GM23338 (cell line): ENCODE results near the gene DIP2C. TPM values are rescaled to one million over a fixed set of nuclear protein-coding genes. Genes with fewer than 3 reads are reported as not detected.

Experiments
- ATAC-seq: fragments of 200-7000 bp; cut with Tn5 transposase; 3 replicates; pipeline ENCODE4 v1.9.1; 2020
- DNase-seq: peaks from one replicate; pipeline ENCODE4 v3.0.0-alpha.2; 2015; ENCODE audit warnings: low spot score
- H2AFZ ChIP-seq: fragments of 200-600 bp; sonication (generic); 2 replicates; pipeline ENCODE4 v1.8.0; 2016; ENCODE audit warnings: antibody characterized with exemption, mild to moderate bottlenecking, moderate library complexity
- H3F3A ChIP-seq: fragments of 200-600 bp; sonication (generic); replicated peaks from 2 replicates; pipeline ENCODE4 v1.8.0; 2017; ENCODE audit warnings: antibody characterized with exemption, mixed run types, low read depth
- H3K27ac ChIP-seq: fragments of 200-600 bp; sonication (generic); 2 replicates; pipeline ENCODE4 v1.6.1; 2016; ENCODE audit warnings: low read depth
- H3K27me3 ChIP-seq: fragments of 200-600 bp; sonication (generic); 2 replicates; pipeline ENCODE4 v1.8.0; 2016; ENCODE audit warnings: mild to moderate bottlenecking, mixed run types, moderate library complexity; ENCODE audit not compliant: insufficient read depth
- H3K36me3 ChIP-seq: fragments of 200-600 bp; sonication (generic); 2 replicates; pipeline ENCODE4 v1.8.0; 2016; ENCODE audit warnings: mild to moderate bottlenecking; ENCODE audit not compliant: insufficient read depth
- H3K4me1 ChIP-seq: fragments of 200-600 bp; sonication (generic); 2 replicates; pipeline ENCODE4 v1.8.0; 2016; ENCODE audit warnings: mild to moderate bottlenecking, moderate library complexity; ENCODE audit not compliant: insufficient read depth
- H3K4me2 ChIP-seq: fragments of 200-600 bp; sonication (generic); 2 replicates; pipeline ENCODE4 v1.7.1; 2017; ENCODE audit warnings: mixed run types
- H3K4me3 ChIP-seq: fragments of 200-600 bp; sonication (generic); 2 replicates; pipeline ENCODE4 v1.6.1; 2016; ENCODE audit warnings: mixed run types
- H3K79me2 ChIP-seq: fragments of 200-600 bp; sonication (generic); replicated peaks from 2 replicates; pipeline ENCODE4 v1.8.0; 2017; ENCODE audit warnings: mild to moderate bottlenecking; ENCODE audit not compliant: insufficient read depth
- H3K9me2 ChIP-seq: fragments of 200-600 bp; sonication (generic); 2 replicates; pipeline ENCODE4 v1.8.0; 2017; ENCODE audit not compliant: insufficient read depth
- H4K20me1 ChIP-seq: fragments of 200-600 bp; sonication (generic); replicated peaks from 2 replicates; pipeline ENCODE4 v1.8.0; 2017; ENCODE audit warnings: mild to moderate bottlenecking; ENCODE audit not compliant: insufficient read depth
- H3K27ac Mint-ChIP-seq: 2 replicates; pipeline ENCODE4 v1.8.0; 2020; ENCODE audit warnings: inconsistent platforms, mild to moderate bottlenecking, moderate library complexity, mixed read lengths
- H3K27me3 Mint-ChIP-seq: 3 replicates; pipeline ENCODE4 v1.8.0; 2022; ENCODE audit warnings: low read depth, mild to moderate bottlenecking, moderate library complexity, mixed read lengths, inconsistent platforms; ENCODE audit not compliant: insufficient read depth, poor library complexity
- H3K36me3 Mint-ChIP-seq: 3 replicates; pipeline ENCODE4 v1.8.0; 2021; ENCODE audit warnings: low read depth, mild to moderate bottlenecking, inconsistent platforms, moderate library complexity, mixed read lengths
- H3K4me1 Mint-ChIP-seq: 3 replicates; pipeline ENCODE4 v1.8.0; 2020; ENCODE audit warnings: mild to moderate bottlenecking, inconsistent platforms, mixed read lengths
- H3K4me3 Mint-ChIP-seq: 3 replicates; pipeline ENCODE4 v1.8.0; 2021; ENCODE audit warnings: moderate library complexity, mild to moderate bottlenecking, inconsistent platforms, mixed read lengths
- H3K9me3 Mint-ChIP-seq: 3 replicates; pipeline ENCODE4 v1.8.0; 2020; ENCODE audit warnings: moderate library complexity, mild to moderate bottlenecking, inconsistent platforms, mixed read lengths
- CREB1 ChIP-seq: fragments of 250-450 bp; sonication (Bioruptor Pico); IDR thresholded peaks from 2 replicates; pipeline ENCODE4 v1.5.0; 2020; ENCODE audit warnings: low read depth, mild to moderate bottlenecking, moderate library complexity
- CTCF ChIP-seq, 2 experiments: fragments of 200-600 bp in 1 of 2; sonication (generic) in 1 of 2; conservative IDR thresholded peaks; 2 replicates each; pipeline versions ENCODE4 v1.5.1 to v1.6.1; 2016 to 2017; ENCODE audit warnings: antibody characterized with exemption in 2 of 2, low read depth in 2 of 2, mild to moderate bottlenecking in 2 of 2, moderate library complexity in 1 of 2
- ETS1 ChIP-seq: IDR thresholded peaks from 2 replicates; pipeline ENCODE4 v1.6.1; 2016; ENCODE audit warnings: antibody characterized with exemption
- EZH2 ChIP-seq: fragments of 200-600 bp; sonication (generic); IDR thresholded peaks from one replicate; pipeline ENCODE4 v1.8.0; 2017; ENCODE audit warnings: antibody characterized with exemption, mild to moderate bottlenecking, low read depth; ENCODE audit not compliant: unreplicated experiment
- EZH2phosphoT487 ChIP-seq: fragments of 200-600 bp; sonication (generic); IDR thresholded peaks from one replicate; pipeline ENCODE4 v1.8.1; 2018; ENCODE audit warnings: antibody characterized with exemption; ENCODE audit not compliant: unreplicated experiment
- JUNB ChIP-seq: IDR thresholded peaks from one replicate; pipeline ENCODE4 v1.6.1; 2016; ENCODE audit warnings: antibody characterized with exemption; ENCODE audit not compliant: unreplicated experiment
- NANOG ChIP-seq: IDR thresholded peaks from 2 replicates; pipeline ENCODE4 v1.6.1; 2016; ENCODE audit warnings: antibody characterized with exemption, borderline replicate concordance
- POLR2AphosphoS5 ChIP-seq: IDR thresholded peaks from 2 replicates; pipeline ENCODE4 v1.6.1; 2016; ENCODE audit warnings: antibody characterized with exemption, low read depth
- REST ChIP-seq: IDR thresholded peaks from one replicate; pipeline ENCODE4 v1.6.1; 2018; ENCODE audit warnings: antibody characterized with exemption; ENCODE audit not compliant: unreplicated experiment
- ZNF331 ChIP-seq: fragments of 250-450 bp; sonication (Bioruptor Pico); IDR thresholded peaks from 2 replicates; pipeline ENCODE4 v1.5.0; 2020; ENCODE audit warnings: low read depth, mild to moderate bottlenecking, moderate library complexity
- ZNF462 ChIP-seq: fragments of 250-450 bp; sonication (Bioruptor Pico); IDR thresholded peaks from 2 replicates; pipeline ENCODE4 v1.5.0; 2020; ENCODE audit warnings: mild to moderate bottlenecking, moderate library complexity
- polyA plus RNA-seq: library from polyadenylated mRNA; unstranded; fragments of >200 nt; fragmentation: Nextera tagmentation; extraction: Ambion mirVana; gene quantifications from 2 replicates; pipeline ENCODE4 v1.2.1, GENCODE V29; 2016
- total RNA-seq: library from RNA; depleted of rRNA; stranded (reverse); fragments of >200 nt; shearing (Covaris generic); gene quantifications from 2 replicates; pipeline ENCODE4 v1.2.3, GENCODE V29; 2014

Gene DIP2C
- total and polyA plus RNA-seq, 2 experiments from 2014 or later = 5.1 to 7.7 TPM

- TF ChIP-seq ZNF462 = no peak
- TF ChIP-seq CTCF (conservative IDR thresholded peaks at IDR 0.05; ENCODE audit: low read depth in 2 of 2) = no peak
- no peak for TF ChIP-seq ZNF331 (CRISPR knock-in tag)
- no peak for TF ChIP-seq POLR2AphosphoS5
- TF ChIP-seq EZH2phosphoT487 = no peak
- TF ChIP-seq CREB1 (CRISPR knock-in tag) = no peak
- TF ChIP-seq REST = no peak
- no peak for TF ChIP-seq EZH2
- no peak for TF ChIP-seq NANOG
- no peak for TF ChIP-seq ETS1
- no peak for TF ChIP-seq JUNB
Observed at GRCh38 chr10:406976-407375, 282.5 kb downstream of the DIP2C start.

More at GRCh38 chr10:406976-407375, 282.5 kb downstream of the DIP2C start:
- Mint-ChIP-seq H3K27ac (no peak overlapping the region), H3K36me3 (0 out of 3 replicates have a peak, but pooled peaks cover 3% of the 10 kb centered on the region), H3K27me3 (peaks cover 4% of the 10 kb centered on the region), H3K4me3 (no peak overlapping the region), H3K4me1 (no peaks in the 10 kb centered on the region; the same call in 2 of the 3 replicates), H3K9me3 (no peaks in the 10 kb centered on the region; the same call in 2 of the 3 replicates)
- Histone ChIP-seq H3F3A (no peaks in the 10 kb centered on the region), H3K9me2 (no peaks in the 10 kb centered on the region), H3K27ac (no peak overlapping the region), H3K4me1 (no peaks in the 10 kb centered on the region), H3K79me2 (no peaks in the 10 kb centered on the region), H3K4me3 (no peak overlapping the region), H2AFZ (no peak overlapping the region), H3K36me3 (no peaks in the 10 kb centered on the region), H4K20me1 (no peaks in the 10 kb centered on the region), H3K4me2 (no peak overlapping the region), H3K27me3 (no peaks in the 10 kb centered on the region)
- no peak for DNase-seq
- ATAC-seq = no peak
